Kidney capillary endothelial cell (primary cell): ENCODE data around the gene KLHL36.
A peak's percentile ranks its signal among the peaks of the same experiment; 100 is the strongest.

Experiments
- DNase-seq: peaks from one replicate; pipeline ENCODE4 v3.0.0-alpha.2; 2018; ENCODE audit warnings: low spot score

Gene KLHL36

DNA sequence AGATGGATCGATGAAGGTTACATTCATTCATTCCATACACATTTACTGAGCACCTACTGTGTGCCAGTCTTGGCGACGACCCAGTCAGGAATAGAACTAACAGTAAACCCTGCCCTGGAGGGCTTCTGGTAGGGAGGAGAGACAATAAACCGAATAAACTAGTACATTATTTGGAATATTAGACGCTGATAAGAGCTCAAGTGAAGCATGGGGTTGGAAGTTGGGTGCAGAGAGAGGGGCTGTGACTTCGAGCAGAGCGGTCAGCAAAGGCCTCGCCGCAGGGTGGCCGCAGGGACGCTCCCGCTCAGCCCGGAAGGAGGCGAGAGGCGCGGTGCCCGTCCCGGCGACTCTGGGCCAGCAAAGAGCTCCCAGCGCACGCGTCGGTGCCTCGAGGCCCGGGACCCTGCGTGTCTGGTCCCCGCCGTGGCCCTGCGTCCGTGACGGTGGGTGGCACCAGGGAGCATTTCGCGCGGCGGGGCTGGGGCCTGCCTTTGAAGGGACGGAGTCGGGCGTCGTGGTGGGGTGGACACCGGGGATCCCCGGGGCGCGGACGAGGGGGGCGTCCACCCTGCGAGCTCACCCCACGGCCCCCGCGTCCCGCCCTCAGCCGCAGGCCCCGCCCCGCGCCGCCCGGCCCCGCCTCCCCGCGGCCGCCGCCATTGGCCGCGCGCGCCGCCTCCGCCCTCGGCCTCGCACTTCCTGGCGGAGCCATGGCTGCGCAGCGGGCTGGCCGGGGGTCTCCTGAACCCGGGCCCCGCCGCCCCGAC lies at the start of gene KLHL36:
KLHL36 (plus strand) TSS at position 684 of the 767 bp plus-strand sequence. CDS start 2,357 bp downstream, outside the sequence.
- DNase-seq, result peak; percentile 23

DNA sequence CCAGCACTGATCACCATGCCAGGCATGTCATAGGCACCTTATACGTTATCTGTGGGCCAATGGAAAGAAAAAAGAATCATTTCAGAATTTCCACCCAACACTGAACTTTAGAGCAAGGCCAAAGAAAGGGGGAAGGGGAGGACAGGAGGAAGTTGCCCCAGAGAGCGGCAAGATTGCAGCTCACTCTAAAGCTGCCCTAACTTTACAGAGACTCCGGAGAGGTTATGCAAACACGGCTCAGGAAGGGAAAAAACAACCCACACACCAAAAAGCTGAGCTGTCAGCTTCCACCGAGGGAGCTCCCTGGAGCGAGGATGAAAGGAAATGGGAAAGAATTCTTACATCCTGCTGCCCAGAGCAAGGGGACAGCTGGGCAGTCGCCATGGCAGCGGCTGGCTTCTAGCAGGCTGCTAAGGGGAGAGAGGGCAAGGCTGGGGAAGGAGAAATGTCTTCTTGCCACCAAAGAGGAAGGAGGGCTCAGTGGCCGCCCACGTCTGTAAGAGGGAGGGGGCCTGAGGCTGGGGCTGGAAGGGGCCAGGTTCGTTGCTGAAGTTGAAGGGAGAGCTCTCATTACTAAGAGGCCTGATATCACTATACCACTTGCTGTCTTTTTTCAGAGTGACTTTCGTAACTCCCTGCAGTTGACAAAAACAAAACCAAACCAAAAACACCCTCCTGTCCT lies 48.6 kb upstream of the KLHL36 start:
- DNase-seq, result peak; percentile 68

DNA sequence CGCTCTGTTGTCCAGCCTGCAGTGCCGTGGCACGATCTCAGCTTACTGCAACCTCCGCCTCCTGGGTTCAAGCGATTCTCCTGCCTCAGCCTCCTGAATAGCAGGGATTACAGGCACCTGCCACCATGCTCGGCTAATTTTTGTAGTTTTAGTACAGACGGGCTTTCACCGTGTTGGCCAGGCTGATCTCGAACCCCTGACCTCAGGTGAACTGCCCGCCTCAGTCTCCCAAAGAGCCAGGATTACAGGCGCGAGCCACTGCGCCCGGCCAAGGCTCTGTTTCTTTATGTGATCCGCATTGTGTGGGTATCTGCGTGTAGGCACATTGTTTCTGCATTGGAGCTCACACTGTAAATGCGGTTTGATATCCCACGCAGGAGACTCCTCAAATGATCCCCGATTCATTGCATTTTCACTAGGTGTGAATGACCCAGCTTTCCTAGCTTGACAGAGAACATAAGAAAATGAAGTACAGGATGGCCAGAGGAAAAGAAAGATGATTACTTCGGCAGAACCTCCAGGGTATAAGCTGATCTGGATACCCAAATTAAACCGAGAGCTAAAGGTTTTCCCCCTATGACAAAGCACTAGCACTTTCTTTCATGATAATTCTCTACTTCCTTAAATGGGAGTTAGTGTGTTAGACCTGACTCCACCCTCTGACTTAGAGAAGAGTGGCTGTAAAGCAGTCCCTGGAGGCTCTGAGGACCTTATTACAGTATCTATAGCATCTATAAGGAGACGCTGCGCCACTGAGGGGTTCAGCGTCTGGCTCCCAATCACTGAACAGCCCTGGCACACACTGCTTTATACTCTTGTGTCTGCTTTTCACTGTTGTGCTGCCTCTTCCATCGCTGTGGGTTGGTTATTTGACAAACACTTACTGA lies 47.7 kb upstream of the KLHL36 start:
- DNase-seq, result no peak

DNA sequence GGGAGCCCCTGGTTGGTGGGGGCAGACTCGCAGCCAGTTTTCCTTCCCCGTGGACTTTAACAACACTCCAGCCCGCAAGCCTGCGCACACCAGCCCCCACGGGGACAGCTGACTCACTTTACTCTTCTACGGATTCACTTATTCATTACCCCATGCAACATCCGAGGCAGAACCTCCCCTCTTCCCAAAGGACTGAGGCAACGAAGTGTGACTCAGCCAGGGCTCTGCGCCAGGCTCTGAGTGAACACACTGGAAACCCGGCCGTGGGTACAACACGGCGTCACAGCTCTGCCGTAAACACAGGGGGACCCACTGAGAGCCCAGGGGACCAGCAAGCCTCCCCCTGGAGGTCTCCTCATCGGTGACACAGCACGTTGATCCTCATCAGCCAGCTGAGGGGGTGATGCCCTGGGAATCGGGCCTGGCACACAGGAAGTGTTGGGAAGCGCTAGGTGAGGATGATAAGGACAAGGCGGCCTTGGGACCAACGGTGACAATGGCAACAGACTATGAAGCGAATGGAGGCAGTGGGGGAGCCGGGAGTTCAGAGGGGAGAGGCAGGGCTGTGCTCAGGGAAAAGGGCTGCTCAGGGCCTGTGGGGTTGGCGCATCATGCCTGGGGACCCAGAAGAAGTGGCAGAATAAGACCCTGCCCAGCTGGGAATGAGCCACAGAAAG lies 45.0 kb upstream of the KLHL36 start:
- DNase-seq, result peak; percentile 75

DNA sequence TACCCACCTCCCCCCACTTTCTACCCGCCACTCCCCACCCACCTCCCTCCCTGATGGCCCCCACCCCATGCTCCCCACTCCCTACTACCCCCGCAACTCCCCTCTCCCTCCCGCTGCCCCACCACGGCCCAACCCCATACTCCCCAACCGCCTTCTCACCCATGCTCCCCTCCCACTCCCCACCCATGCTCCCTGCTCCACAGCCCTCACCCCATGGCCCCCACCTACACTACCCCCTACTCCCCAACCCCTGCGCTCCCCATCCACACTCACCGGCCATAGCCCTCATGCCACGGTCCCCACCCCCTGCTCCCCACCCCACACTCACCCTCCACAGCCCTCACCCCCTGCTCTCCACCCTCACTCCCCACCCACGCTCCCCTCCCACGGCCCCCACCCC lies 44.4 kb upstream of the KLHL36 start:
- DNase-seq, result no peak

DNA sequence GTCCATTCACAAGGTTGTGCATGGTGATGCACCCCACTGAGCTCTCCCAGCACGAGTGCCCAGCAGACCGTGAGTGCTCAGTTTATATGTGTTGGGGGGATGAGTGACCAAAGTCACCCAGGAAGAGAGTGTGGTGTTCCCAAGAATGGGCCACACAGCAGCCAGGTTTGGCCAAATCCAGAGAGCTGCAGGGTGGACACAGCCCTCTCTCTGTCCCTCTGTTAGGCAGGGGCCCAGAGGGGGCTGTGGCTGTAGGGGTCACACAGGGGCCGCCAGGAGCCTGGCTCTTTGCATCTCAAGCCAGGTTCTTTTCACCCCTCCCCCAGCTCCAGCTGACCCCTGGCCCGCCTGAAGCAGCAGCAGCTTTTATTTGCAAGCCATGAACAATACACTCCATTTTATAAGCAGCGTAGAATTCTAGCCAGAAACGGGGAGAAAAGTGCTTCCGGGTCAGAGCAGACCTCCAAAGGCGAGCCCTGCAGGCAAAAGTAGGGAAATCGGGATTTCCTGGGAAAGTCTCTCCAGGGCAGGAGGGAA lies 43.8 kb upstream of the KLHL36 start:
- DNase-seq, result no peak

DNA sequence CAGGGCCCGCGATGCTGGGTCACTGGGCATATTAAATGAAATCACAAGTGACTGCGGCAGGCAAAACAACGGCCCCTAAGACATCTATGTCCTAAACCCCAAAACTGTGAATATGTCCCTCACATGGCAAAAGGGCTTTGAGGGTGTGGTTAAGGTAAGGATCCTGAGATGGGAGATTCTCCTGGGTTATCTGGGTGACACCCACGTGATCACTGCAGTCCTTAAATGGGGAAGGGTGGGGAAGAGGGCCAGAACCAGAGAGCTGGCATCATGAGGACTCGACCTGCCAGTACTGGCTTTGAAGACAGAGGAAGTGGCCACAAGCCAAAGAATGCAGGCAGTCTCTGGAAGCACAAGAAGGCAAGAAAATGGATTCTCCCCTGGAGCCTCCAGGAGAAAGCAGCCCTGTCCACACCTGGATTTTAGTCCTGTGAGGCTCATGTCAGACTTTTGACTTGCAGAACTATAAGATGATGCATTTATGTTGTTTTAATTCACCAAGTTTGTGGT lies 42.9 kb upstream of the KLHL36 start:
- DNase-seq, result no peak

DNA sequence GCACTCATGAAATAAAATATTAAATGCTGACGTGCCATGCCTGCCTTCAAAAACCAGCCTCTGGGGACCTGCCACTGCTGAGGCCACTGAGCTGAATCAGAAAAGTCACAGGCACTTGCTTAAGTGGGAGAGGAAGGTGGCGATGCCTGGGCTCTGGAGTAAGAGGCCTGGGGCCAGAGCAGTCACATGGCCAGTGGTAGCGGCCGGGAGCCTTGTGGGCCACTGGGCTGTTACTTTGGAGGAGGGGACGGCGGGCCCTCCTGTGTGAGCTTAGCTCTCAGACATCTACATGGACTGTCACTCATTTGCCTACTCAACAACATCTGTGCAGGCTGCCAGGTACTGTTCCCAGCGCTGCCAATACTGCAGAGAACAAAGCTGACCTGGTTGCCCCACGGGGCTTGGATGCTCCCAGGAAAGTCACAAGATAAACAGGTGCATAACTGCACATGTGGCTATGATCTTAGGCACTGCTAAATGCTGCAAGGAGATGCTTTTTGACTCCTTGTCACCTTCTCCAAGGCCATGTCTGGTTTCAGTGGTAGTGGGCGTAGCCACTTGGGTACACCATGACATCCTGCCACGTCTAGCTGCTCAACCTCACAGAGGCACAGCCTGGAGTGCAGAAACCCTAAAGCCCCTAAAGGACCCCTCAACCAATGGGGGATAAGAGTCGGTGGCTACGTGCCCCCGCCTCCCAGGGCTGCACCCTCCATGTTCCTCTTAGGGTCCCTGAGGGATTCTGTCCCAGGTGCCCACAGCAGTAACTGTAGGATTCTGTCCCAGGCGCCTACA lies 42.0 kb upstream of the KLHL36 start:
- DNase-seq, result no peak

DNA sequence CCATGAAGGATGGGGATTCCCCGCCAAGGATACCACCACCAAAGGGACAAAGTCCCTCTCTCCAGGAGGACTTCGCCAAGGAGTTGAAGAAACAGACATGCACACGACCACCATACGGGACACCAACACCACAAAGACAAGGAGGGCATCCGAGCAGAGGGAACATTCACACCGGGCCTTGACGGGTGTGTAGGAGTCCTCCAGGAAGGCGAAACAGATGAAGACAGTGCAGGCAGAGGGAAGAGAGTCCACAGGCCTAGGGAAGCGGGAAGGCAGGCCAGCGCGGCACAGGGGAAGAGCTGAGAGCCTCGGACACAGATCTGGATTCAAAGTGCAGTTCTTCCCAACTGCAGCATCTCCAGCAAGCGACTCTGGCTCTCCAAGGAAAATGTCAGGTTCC lies 41.2 kb upstream of the KLHL36 start:
- DNase-seq, result no peak

DNA sequence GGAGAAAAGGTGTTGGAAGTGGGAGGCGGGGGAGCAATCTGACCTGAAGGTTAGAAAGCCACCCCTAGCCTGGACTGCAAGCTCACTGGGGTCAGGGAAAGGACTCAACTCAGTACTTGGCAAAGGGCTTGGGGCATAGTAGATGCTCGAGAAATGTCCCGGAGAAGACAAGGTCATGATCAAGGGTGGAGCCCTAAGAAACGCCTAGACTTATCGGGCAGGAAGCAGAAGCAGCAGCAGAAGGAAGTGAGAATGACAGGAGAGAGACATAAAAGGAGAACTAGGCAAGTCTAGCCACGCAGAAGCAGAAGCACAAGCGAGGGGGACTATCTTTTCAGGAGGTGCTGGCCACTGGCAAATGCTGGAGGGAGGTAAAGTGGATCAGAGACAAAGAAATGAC lies 40.6 kb upstream of the KLHL36 start:
- no peak for DNase-seq

DNA sequence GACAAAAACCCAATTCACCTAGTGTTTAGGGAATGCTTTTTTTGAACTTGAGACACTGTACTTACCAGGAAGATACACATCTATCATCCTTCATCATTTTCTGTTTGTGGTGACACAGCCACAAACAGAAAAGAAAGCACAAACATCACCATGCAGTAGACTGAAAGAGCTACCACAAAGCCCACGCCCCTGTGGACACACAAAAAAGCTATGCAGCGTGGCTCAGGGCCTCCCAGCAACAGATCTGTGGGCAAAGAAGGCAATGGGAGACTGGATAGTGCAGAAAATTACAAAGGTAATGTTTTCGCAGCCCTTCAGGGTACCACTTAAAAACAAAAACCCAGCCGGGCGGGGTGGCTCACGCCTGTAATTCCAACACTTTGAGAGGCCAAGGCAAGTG lies 40.0 kb upstream of the KLHL36 start:
- DNase-seq, result no peak

DNA sequence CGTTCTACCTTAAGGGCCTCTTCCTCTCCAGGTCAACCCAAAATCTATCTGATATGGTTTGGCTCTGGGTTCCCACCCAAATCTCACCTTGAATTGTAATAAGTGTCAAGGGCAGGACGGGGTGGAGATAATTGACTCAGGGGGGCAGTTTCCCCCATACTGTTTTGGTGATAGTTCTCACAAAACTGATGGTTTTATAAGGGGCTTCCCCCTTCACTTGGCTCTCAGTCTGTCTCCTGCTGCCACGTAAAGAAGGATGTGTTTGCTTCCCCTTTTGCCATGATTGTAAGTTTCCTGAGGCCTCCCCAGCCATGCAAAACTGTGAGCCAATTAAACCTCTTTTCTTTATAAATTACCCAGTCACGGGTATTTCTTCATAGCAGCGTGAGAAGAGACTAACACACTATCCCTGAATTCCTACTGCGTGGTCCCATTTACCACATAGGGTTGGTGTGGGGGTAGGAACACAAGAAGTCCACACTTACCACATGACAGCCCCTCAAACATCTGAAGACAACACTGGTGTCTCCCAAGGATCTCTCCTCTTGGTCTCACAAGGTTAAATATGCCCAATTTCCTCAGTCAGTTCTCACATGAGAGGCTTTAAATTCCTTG lies 38.6 kb upstream of the KLHL36 start:
- no peak for DNase-seq

DNA sequence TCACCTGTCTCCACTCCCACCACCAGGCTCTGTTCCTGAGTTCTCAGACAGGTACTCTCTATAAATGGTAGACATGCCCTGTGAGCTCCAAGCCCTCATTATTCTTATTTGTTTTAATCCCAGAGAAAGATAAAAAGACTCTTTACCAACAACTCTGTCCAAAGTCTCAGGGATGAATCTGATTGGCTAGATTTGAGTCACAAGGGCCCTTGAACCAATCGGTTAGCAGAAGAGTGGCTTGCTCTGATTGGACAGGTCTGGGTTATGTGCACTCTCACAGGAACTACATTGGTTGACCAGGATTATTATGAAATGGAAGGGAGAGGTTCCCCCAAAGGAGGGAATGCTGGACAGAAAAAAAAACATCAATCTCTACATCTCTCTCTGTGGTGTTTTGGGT lies 37.9 kb upstream of the KLHL36 start:
- no peak for DNase-seq

DNA sequence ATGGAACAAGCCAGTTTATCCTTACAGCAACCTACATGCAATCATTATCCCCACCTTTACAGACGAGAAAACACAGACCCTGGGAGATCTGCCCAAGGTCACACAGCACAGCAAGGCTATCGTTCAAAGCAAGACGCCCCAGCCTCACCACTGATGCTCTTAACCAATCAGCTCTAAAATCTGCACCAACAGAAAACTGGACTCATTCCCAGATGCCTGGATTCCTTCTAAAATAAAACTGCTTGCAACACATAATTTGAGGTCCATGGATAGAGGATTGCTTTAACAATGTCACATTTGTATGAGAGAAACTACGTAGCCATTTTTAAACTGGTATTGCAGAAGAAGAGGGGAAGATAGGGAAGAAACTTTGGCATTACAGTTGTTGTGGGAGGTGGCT lies 37.3 kb upstream of the KLHL36 start:
- no peak for DNase-seq

DNA sequence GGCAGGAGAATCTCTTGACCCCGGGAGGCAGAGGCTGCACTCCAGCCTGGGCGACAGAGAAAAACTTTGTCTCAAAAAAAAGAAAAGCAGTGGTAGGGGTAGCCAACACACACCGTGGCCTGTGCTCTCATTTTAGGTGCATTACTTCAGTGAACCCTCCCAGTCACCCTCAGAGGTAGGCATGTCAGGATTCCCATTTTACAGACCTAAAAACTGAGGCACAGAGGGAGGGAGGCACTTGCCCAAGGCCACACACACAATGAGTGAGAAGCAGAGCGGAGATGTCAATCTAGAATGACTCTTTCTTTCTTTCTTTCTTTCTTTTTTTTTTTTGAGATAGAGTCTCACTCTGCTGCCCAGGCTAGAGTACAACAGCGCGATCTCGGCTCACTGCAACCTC lies 35.6 kb upstream of the KLHL36 start:
- DNase-seq, result no peak

DNA sequence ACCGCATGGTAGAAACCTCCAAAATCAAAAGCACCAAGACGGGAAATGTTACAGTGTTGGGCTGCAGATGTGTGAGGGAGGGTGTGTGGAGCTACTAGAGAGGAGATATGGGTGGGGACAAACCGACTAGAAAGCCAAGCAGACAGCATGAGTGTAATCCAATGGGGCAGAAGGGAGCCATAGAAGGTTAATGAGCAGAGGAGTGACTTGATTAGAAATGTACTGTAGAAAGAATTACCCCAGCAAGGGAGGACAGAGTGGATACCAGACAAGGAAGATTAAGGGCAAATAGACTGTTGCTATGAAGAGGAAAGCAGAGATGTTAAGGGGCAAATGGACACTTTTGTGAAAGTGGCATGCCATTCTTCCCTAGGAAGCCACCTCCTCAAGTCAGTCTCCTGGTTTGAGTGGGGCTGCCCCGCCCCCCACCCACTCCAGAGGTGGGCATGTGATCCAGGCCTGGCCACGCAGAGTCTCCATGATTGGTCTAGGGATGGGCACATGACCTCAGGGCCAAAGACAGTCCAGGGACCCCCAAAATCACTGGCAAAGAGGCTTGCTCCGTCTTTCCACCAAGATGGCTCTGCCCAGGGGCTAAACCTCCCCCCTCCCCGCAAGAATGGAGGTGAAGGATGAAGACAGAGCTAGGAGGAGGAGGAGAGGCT lies 34.8 kb upstream of the KLHL36 start:
- DNase-seq, result no peak

DNA sequence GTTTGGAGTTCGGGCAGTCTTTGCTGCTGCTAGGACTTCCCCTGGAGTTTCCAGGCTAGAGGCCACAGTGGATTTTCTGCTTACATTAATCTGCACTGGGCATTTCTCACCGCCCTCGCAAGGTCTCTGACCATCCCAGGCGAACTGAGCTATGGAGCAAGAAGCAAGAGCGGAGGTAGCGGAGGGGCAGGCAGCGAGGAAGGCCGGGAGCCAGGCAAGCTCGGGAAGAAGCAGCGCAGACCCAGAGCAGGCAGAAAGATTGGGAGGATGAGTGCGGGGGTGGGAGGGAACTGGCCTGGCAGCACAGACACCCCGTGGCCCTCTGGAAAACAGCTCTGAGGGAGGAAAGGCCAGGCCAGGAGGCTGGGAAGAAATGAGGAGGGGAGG lies 34.2 kb upstream of the KLHL36 start:
- DNase-seq, result no peak

DNA sequence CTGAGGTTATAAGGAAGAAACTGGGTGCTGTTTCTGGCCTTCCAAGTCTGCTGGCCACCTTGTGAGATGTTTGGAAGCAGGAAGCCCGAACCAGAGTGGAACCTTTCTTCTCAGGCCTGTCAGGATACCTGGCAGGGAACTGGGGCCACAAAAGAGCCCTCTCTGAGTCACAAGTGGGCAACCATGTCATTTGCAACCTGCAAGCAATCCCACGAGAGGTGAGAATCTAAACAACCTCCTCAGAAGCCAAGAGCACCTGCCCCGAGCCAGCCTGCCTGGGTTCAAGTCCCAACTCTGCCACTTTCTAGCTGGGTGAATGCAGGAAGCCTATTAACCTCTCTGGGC lies 33.7 kb upstream of the KLHL36 start:
- DNase-seq, result no peak

DNA sequence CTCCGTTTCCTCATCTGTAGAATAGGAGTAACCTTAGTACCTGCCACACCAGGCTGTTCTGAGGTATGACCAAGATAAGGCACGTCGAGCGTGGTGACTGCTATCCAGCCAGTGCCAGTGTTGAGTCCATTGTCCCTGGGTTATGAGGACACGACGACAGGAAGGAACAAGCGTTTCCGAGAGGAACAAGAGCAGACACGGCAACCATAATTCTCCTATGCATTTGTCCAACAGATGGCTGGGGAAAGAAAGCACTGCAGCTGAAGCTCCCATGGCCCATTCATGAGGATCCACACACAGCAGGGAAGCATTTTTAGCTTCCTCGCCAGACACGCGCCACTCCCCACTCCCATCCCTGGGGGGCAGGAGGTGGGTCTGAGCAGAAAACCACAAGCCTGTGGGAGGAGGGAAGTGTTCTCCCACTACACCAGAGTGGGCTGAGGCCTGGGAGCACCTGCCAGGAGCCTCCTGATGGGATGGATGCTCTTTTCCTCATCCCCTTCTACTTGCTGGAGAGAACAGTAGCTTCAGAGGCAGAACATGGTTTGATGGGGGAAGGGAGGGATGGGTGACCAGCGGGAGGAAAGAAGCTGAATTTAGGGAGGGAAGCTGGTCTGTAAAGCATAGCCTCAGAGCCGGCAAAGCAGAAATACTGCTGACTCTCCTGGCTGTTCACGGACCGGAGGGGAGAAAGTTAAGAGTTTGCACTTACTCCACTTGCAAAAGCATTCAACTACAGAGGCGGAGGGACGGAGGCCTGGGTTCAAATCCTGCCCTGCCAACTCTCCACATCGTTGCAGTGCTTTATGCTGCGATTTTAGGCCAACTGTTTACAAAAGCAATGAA lies 33.1 kb upstream of the KLHL36 start:
- peak; percentile 60 for DNase-seq
